ENCODE data around the gene ADH6. TPM values are rescaled to one million over a fixed set of nuclear protein-coding genes. Genes with fewer than 3 reads are reported as not detected.

ADH6 gene
- total RNA-seq, 5 donors from 2014 or later (not counting 1 experiment from before 2014, with no cell fraction given) = 0.13 to 0.20 (median 0.16) TPM; not detected in 2

DNA sequence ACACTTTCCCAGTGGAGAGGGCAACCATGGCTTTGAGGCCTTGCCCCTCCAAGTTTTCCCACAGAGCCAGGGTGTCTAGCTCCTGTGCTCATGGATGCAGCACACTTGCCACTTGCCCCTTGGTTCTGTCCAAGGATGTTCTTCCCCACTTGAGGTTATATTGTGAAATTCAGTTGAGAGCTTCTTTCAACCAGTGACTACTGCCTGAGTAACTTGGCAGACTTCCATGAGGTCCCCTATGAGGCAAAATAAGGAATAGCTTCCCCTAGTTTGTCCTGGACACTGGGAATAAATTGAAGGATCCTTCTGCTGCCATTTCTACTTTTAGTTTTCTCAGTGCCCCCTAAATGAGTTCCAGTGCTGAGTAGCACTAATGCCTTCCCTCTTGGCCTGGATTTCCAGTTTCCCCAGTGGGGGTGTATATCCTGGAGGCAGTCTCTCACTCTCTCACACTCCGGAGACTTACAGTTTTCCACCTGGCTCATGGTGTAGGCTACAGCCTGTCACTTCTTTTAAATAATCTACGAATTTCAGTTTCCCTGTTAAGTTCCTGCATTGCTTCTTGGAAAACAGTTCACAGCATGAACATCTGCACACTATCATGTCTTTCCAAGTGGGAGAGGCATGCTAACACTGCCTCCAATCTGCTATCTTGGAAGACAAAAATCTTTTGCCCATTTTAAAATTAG lies 38.5 kb downstream of the ADH6 start:
- H3K27ac Mint-ChIP-seq = no peak overlapping the region
- peaks cover 10 to 33% (median 20%) of the 10 kb centered on the region in 3 donors for H3K9me3 Mint-ChIP-seq
- Histone ChIP-seq H3K4me3 (ENCODE audit: control insufficient read depth in 1 of 2, extremely low read depth in 1 of 2, low read length in 1 of 2) (no peak overlapping the region), H3K9me3 (no peaks in the 10 kb centered on the region), H3K27ac (ENCODE audit: low read length) (no peak overlapping the region), H3K4me1 (ENCODE audit: control insufficient read depth in 1 of 2, extremely low read depth in 1 of 2, insufficient read depth in 2 of 2, low read length in 2 of 2) (no peaks in the 10 kb centered on the region), H3K27me3 (replicated peaks in 1 of 2; ENCODE audit: control insufficient read depth in 2 of 2, extremely low read depth in 1 of 2, insufficient read depth in 2 of 2, low read length in 1 of 2) (no peaks in the 10 kb centered on the region), H3K36me3 (ENCODE audit: control insufficient read depth in 2 of 2, extremely low read depth in 1 of 2, insufficient read depth in 1 of 2, low read length in 1 of 2) (no peaks in the 10 kb centered on the region)
- WGBS (ENCODE audit: insufficient coverage) = 67% methylated on average over 1 of the region's 2 CpGs
- H3K4me1 Mint-ChIP-seq = no peaks in the 10 kb centered on the region
- ATAC-seq (replicated peaks in 1 of 4) (no peak), DNase-seq (no peak)
- H3K36me3 Mint-ChIP-seq = peaks cover 2% of the 10 kb centered on the region
- H3K27me3 Mint-ChIP-seq = peaks cover 0 to 2% of the 10 kb centered on the region in 2 donors
- CTCF ChIA-PET = interaction anchor here in 1 of 2 donors (1.3 kb wide), 1 partner anchor 19 kb away, joined by 3 read pairs; no protein-coding TSS in a partner anchor
- no peak overlapping the region for H3K4me3 Mint-ChIP-seq
- POLR2A ChIA-PET = no interaction called here

DNA sequence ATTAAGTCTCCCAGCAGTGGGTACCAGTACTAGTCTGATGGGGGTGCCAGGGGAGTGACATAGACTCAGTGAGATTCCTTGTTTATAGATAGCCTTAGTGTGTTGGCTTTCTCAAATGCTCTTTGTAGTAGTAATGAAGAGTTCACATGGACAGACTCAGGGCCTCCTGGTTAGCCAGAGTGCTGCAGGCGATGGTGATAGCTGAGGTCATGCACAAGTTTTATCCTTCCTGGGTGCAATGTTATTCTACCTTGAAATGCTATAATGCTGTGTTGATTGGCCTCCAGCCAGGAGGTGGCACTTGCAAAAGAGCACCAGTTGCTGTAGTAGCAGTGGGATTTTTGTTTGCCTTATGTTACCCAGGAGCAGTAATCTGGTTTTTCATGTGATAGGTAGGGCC lies 39.4 kb downstream of the ADH6 start:
- ATAC-seq (replicated peaks in 1 of 4) = no peak
- CTCF ChIA-PET = interaction anchor here in 1 of 2 donors (1.3 kb wide), 1 partner anchor 20 kb away, joined by 3 read pairs; no protein-coding TSS in a partner anchor
- H3K36me3 ChIP-seq (ENCODE audit: control insufficient read depth in 2 of 2, extremely low read depth in 1 of 2, insufficient read depth in 1 of 2, low read length in 1 of 2) = no peaks in the 10 kb centered on the region

DNA sequence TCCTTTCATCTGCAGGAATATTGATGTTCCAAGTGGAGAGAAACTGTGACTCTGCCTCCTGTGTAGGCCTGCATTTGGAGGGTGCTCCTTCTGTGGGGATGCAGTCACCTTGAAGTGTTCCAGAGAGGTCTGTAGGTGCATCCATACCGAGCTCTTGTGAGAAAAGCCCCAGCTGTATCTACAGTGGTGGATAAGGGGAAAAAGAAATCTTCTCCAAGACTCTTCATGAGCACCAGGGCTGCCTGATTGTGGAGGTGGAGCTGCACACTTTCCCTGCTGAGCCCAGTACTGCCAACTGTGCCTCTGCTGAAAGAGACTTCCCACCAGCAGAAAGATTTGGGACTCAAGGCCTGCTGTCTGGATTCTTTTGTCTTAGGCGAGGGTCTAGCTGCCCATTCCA lies 39.9 kb downstream of the ADH6 start:
- Mint-ChIP-seq H3K4me1 (no peaks in the 10 kb centered on the region), H3K4me3 (no peak overlapping the region), H3K36me3 (peaks cover 2% of the 10 kb centered on the region), H3K27ac (no peak overlapping the region), H3K27me3 (peaks cover 4 to 5% of the 10 kb centered on the region in 2 donors), H3K9me3 (peaks cover 10 to 26% (median 11%) of the 10 kb centered on the region in 3 donors)
- no peaks in the 10 kb centered on the region for H3K9me3 ChIP-seq
- no peaks in the 10 kb centered on the region for H3K4me1 ChIP-seq (ENCODE audit: control insufficient read depth in 1 of 2, extremely low read depth in 1 of 2, insufficient read depth in 2 of 2, low read length in 2 of 2)
- no peak for DNase-seq
- WGBS (ENCODE audit: insufficient coverage) = no CpG with 5 or more reads among the region's 2 CpGs
- no peaks in the 10 kb centered on the region for H3K27me3 ChIP-seq (replicated peaks in 1 of 2; ENCODE audit: control insufficient read depth in 2 of 2, extremely low read depth in 1 of 2, insufficient read depth in 2 of 2, low read length in 1 of 2)
- no peak overlapping the region for H3K27ac ChIP-seq (ENCODE audit: low read length)
- ATAC-seq (replicated peaks in 1 of 4) = no peak
- no peak overlapping the region for H3K4me3 ChIP-seq (ENCODE audit: control insufficient read depth in 1 of 2, extremely low read depth in 1 of 2, low read length in 1 of 2)
- CTCF ChIA-PET = interaction anchor here in 1 of 2 donors (1.3 kb wide), 1 partner anchor 20 kb away, joined by 3 read pairs; no protein-coding TSS in a partner anchor
- no peaks in the 10 kb centered on the region for H3K36me3 ChIP-seq (ENCODE audit: control insufficient read depth in 2 of 2, extremely low read depth in 1 of 2, insufficient read depth in 1 of 2, low read length in 1 of 2)
- POLR2A ChIA-PET = no interaction called here

More for the DNA sequence above, 39.4 kb downstream of the ADH6 start:
- H3K4me1 Mint-ChIP-seq = no peaks in the 10 kb centered on the region
- H3K36me3 Mint-ChIP-seq = peaks cover 2% of the 10 kb centered on the region
- Histone ChIP-seq H3K4me3 (ENCODE audit: control insufficient read depth in 1 of 2, extremely low read depth in 1 of 2, low read length in 1 of 2) (no peak overlapping the region), H3K27ac (ENCODE audit: low read length) (no peak overlapping the region), H3K9me3 (no peaks in the 10 kb centered on the region), H3K4me1 (ENCODE audit: control insufficient read depth in 1 of 2, extremely low read depth in 1 of 2, insufficient read depth in 2 of 2, low read length in 2 of 2) (no peaks in the 10 kb centered on the region), H3K27me3 (replicated peaks in 1 of 2; ENCODE audit: control insufficient read depth in 2 of 2, extremely low read depth in 1 of 2, insufficient read depth in 2 of 2, low read length in 1 of 2) (no peaks in the 10 kb centered on the region)
- no peak overlapping the region for H3K27ac Mint-ChIP-seq
- peaks cover 4 to 5% of the 10 kb centered on the region in 2 donors for H3K27me3 Mint-ChIP-seq
- no peak for DNase-seq
- peaks cover 10 to 29% (median 12%) of the 10 kb centered on the region in 3 donors for H3K9me3 Mint-ChIP-seq
- POLR2A ChIA-PET = no interaction called here
- WGBS (ENCODE audit: insufficient coverage) = 100% methylated on average over 1 of the region's 1 CpG
- no peak overlapping the region for H3K4me3 Mint-ChIP-seq

- H3K9me3 Mint-ChIP-seq = peaks cover 0 to 13% (median 3%) of the 10 kb centered on the region in 3 donors
- no peaks in the 10 kb centered on the region for H3K9me3 ChIP-seq
- WGBS (ENCODE audit: insufficient coverage) = no CpG with 5 or more reads among the region's 2 CpGs
- no peaks in the 10 kb centered on the region for H3K27me3 ChIP-seq (replicated peaks in 1 of 2; ENCODE audit: control insufficient read depth in 2 of 2, extremely low read depth in 1 of 2, insufficient read depth in 2 of 2, low read length in 1 of 2)
- no peaks in the 10 kb centered on the region for H3K36me3 Mint-ChIP-seq
- H3K4me1 ChIP-seq (ENCODE audit: control insufficient read depth in 1 of 2, extremely low read depth in 1 of 2, insufficient read depth in 2 of 2, low read length in 2 of 2) = no peaks in the 10 kb centered on the region
- H3K27me3 Mint-ChIP-seq = no peaks in the 10 kb centered on the region
- no peak for DNase-seq
- no peaks in the 10 kb centered on the region for H3K4me1 Mint-ChIP-seq
- ChIA-PET CTCF (interaction anchor here in 1 of 2 donors (0.6 kb wide), 1 partner anchor 229 kb away, joined by 4 read pairs; no protein-coding TSS in a partner anchor), POLR2A (interaction anchor here in 1 of 2 donors (0.6 kb wide), 1 partner anchor 931 kb away, joined by 4 read pairs; no protein-coding TSS in a partner anchor)
- H3K36me3 ChIP-seq (ENCODE audit: control insufficient read depth in 2 of 2, extremely low read depth in 1 of 2, insufficient read depth in 1 of 2, low read length in 1 of 2) = no peaks in the 10 kb centered on the region
- no peak for ATAC-seq (replicated peaks in 1 of 4)
- H3K27ac Mint-ChIP-seq = no peak overlapping the region
- H3K4me3 ChIP-seq (ENCODE audit: control insufficient read depth in 1 of 2, extremely low read depth in 1 of 2, low read length in 1 of 2) = no peak overlapping the region
- no peak overlapping the region for H3K4me3 Mint-ChIP-seq
- H3K27ac ChIP-seq (ENCODE audit: low read length) = no peak overlapping the region
These were observed 52.5 kb downstream of the ADH6 start for GRCh38 chr4:99166544-99166943.

DNA sequence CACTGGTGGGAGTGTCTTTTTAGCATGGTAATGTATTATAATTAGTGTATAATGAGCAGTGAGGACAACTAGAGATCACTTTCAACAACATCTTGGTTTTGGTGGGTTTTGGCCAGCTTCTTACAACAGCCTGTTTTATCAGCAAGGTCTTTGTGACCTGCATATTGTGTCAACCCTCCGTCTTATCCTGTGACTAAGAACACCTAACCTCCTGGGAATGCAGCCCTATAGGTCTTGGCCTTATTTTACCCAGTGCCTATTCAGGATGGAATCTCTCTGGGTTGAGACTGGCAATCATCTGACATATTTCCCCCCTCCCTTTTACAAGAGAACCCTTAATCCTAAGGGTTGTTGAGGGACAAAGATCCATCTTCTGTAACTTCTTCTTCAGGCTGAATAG lies 53.1 kb downstream of the ADH6 start:
- WGBS (ENCODE audit: insufficient coverage) = 88% methylated on average over 1 of the region's 1 CpG

DNA sequence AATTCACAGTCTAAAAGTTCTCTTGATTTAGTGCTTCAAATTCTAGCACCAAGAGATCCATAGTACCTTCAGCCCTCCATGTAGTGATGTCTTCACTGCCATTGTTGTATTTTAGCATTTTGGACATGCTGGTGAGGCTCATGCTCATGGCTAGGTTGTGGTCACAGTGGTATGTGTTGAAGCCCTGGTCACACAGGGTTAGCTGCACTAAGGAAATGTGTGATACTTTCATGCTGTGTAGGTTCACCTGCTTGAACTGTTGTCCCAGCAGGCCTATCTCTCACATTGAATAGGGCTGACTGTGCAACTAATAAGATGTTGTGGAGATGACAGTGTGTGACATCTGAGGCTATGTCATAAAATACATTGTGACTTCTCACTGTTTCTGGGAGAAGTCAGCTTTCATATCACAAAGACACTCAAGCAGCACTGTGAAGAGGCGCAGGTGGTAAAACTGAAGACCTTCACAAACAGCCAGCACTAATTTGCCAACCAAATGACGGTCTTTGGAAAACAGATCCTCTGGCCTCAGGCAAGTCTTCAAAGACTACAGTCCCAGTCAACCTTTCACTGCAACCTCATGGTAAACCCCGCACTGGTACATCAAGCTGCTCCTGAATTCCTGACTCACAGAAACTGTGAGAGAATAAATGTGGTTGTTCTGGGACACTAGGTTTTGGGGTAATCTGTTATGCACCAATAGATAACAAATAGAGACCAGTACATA lies 57.5 kb downstream of the ADH6 start:
- H3K36me3 ChIP-seq (ENCODE audit: control insufficient read depth in 2 of 2, extremely low read depth in 1 of 2, insufficient read depth in 1 of 2, low read length in 1 of 2) = no peaks in the 10 kb centered on the region
- Mint-ChIP-seq H3K9me3 (peaks cover 0 to 6% (median 0%) of the 10 kb centered on the region in 3 donors), H3K4me1 (no peaks in the 10 kb centered on the region), H3K4me3 (no peak overlapping the region), H3K27ac (no peak overlapping the region), H3K36me3 (no peaks in the 10 kb centered on the region), H3K27me3 (no peaks in the 10 kb centered on the region)
- WGBS (ENCODE audit: insufficient coverage) = 100% methylated on average over 1 of the region's 3 CpGs
- H3K4me1 ChIP-seq (ENCODE audit: control insufficient read depth in 1 of 2, extremely low read depth in 1 of 2, insufficient read depth in 2 of 2, low read length in 2 of 2) = no peaks in the 10 kb centered on the region
- POLR2A ChIA-PET = no interaction called here
- no peaks in the 10 kb centered on the region for H3K9me3 ChIP-seq
- DNase-seq (no peak), ATAC-seq (replicated peaks in 1 of 4) (no peak)
- no peak overlapping the region for H3K4me3 ChIP-seq (ENCODE audit: control insufficient read depth in 1 of 2, extremely low read depth in 1 of 2, low read length in 1 of 2)
- CTCF ChIA-PET = no interaction called here
- no peaks in the 10 kb centered on the region for H3K27me3 ChIP-seq (replicated peaks in 1 of 2; ENCODE audit: control insufficient read depth in 2 of 2, extremely low read depth in 1 of 2, insufficient read depth in 2 of 2, low read length in 1 of 2)
- H3K27ac ChIP-seq (ENCODE audit: low read length) = no peak overlapping the region

More for the DNA sequence above, 53.1 kb downstream of the ADH6 start:
- ChIA-PET POLR2A (no interaction called here), CTCF (no interaction called here)
- no peaks in the 10 kb centered on the region for H3K4me1 ChIP-seq (ENCODE audit: control insufficient read depth in 1 of 2, extremely low read depth in 1 of 2, insufficient read depth in 2 of 2, low read length in 2 of 2)
- H3K4me1 Mint-ChIP-seq = no peaks in the 10 kb centered on the region
- H3K27me3 ChIP-seq (replicated peaks in 1 of 2; ENCODE audit: control insufficient read depth in 2 of 2, extremely low read depth in 1 of 2, insufficient read depth in 2 of 2, low read length in 1 of 2) = no peaks in the 10 kb centered on the region
- H3K36me3 ChIP-seq (ENCODE audit: control insufficient read depth in 2 of 2, extremely low read depth in 1 of 2, insufficient read depth in 1 of 2, low read length in 1 of 2) = no peaks in the 10 kb centered on the region
- no peak overlapping the region for H3K4me3 ChIP-seq (ENCODE audit: control insufficient read depth in 1 of 2, extremely low read depth in 1 of 2, low read length in 1 of 2)
- H3K27ac ChIP-seq (ENCODE audit: low read length) = no peak overlapping the region
- H3K4me3 Mint-ChIP-seq = no peak overlapping the region
- no peaks in the 10 kb centered on the region for H3K36me3 Mint-ChIP-seq
- ATAC-seq (replicated peaks in 1 of 4) = no peak
- H3K9me3 Mint-ChIP-seq = peaks cover 0 to 13% (median 3%) of the 10 kb centered on the region in 3 donors
- no peaks in the 10 kb centered on the region for H3K27me3 Mint-ChIP-seq
- H3K27ac Mint-ChIP-seq = no peak overlapping the region
- H3K9me3 ChIP-seq = no peaks in the 10 kb centered on the region
- DNase-seq = no peak

Data from T-cell (primary cell).